SH-SY5Y (cell line): ENCODE data around the gene CDC42EP1.

Experiments
- GATA2 ChIP-seq: IDR thresholded peaks from 2 replicates; pipeline ENCODE4 v1.6.1; 2011; ENCODE audit warnings: mild to moderate bottlenecking, low read depth, low read length
- GATA3 ChIP-seq: IDR thresholded peaks from 2 replicates; pipeline ENCODE4 v1.6.1; 2011; ENCODE audit warnings: low read depth, mild to moderate bottlenecking, low read length, moderate library complexity

DNA sequence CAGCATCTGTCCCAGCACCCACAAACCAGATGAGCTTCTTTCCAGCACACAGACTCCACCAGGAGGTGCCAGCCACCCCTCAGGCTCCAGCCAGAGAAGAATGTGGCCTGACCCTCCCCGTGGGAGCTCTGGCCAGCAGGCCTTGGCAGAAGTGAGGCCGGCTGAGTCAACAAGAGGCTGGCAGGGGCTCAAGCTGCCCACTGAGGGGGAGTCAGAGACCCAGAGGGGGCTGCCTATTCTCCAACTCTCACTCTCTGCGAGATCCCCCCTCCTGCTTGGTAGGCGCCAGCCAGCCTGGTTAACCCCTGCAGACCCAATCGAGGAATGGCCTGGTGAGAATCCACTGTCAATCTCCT, 10.6 kb upstream of the CDC42EP1 start:
- TF ChIP-seq GATA2 = no peak
- no peak for TF ChIP-seq GATA3
